Kidney tubule cell (primary cell): ENCODE results near the gene ARHGAP40.
A peak's percentile ranks its signal among the peaks of the same experiment; 100 is the strongest.
"Not testable (repeated sequence)": the region's sequence is repeated elsewhere in the genome, so short reads cannot be mapped to it uniquely, and the experiment has no call there.

Source experiments
- DNase-seq: peaks from one replicate; pipeline ENCODE4 v3.0.0-alpha.2; 2018; ENCODE audit warnings: low spot score

The ARHGAP40 gene

DNA sequence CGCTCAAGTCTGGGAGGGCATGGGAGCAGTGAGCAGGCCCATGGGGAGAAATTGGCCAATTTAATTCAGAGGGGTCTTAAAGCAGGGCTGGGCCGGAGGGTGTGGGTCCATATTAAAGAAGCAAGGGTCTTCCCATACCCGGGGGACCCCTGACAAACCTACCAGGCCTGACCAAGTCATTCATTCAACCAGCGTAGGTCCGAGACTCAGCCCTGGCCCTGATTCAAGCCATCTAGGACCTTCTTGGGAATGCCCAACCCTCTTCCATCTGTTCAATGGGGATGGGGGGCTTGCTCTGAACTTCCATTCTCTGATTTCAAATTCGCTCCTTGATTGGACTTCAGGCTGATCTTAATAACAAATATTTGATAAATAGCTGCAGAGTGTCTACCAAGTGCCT lies 13.3 kb upstream of the ARHGAP40 start:
- DNase-seq: no peak

GRCh38 chr20:38589351-38589750 lies 12.3 kb upstream of the ARHGAP40 start:
- DNase-seq: no peak

DNA sequence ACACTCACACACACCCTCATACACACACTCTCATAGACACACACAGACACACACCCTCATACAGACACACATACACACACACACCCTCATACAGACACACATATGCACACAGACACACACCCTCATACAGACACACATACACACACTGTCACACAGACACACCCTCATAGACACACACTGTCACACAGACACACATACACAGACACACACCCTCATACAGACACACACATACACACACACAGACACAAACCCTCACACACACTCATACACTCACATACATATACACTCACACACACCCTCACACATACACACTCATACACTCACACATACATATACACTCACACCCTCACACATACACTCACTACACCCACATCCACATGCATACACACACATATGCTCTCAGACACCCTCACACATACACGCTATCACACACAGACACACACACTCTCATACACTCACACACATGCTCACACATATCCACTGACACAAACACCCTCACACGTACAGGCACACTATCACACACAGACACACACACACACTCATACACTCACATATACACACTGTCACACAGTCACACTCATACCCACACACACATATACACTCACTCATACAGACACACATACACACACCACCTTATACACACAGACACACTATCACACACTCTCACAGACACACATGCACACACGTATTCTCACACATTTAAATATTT lies 11.5 kb upstream of the ARHGAP40 start:
- no peak for DNase-seq

GRCh38 chr20:38590676-38591473 lies 10.7 kb upstream of the ARHGAP40 start:
- DNase-seq: peak; percentile 76

- DNase-seq: no peak
Observed at GRCh38 chr20:38591474-38592410, 9.9 kb upstream of the ARHGAP40 start.

DNA sequence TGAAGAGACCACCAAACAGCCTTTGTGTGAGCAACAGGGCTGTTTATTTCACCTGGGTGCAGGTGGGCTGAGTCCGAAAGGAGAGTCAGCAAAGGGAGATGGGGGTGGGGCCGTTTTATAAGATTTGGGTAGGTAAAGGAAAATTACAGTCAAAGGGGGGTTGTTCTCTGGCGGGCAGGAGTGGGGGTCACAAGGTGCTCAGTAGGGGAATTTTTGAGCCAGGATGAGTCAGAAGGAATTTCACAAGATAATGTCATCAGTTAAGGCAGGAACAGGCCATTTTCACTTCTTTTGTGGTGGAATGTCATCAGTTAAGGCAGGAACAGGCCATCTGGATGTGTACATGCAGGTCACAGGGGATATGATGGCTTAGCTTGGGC lies 9.2 kb upstream of the ARHGAP40 start:
- peak; percentile 44 for DNase-seq

DNA sequence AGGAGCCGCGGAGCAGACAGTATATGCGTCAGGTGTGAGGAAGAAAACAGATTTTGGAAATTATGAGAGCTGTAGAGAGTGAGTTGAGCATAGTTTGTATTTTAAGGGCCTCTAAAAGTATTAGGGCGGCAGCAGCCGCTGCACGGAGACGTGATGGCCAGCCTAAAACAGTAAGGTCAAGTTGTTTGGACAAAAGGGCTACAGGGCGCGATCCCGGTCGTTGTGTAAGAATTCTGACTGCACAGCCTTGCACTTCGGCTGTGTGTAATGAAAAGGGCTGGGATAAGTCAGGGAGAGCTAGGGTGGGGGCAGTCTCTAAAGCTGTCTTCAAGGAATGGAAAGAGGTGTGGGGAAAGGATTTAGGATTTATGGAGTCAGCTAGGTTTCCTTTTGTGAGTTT lies 7.3 kb upstream of the ARHGAP40 start:
- not testable (repeated sequence) for DNase-seq

GRCh38 chr20:38595886-38596285 lies 5.7 kb upstream of the ARHGAP40 start:
- DNase-seq: not testable (repeated sequence)

DNA sequence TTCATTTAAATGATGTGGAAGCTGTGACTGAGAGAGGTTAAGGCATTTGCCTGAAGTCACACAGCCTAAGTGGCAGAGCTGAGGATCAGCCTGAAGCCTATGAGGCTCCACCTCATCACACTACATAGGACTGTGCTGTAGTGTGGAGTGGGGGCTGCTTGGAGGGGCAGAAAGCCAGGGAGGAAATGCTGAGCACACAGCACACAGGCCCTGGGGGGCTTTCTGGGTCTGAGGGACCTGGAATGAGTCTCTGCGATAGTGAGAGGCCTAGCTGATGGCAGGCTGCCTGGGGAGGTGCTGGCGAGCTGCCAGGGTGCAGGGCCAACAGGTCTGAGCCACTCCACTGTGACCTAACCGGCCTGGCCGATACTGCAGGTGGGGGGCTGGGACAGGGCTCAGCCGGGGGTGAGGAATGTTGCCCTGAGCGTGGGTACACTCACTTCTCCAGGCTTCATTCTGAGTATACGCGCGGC lies 2.2 kb upstream of the ARHGAP40 start:
- DNase-seq: peak; percentile 98

- DNase-seq: no peak
Observed at GRCh38 chr20:38600057-38600456, 1.6 kb upstream of the ARHGAP40 start.

DNA sequence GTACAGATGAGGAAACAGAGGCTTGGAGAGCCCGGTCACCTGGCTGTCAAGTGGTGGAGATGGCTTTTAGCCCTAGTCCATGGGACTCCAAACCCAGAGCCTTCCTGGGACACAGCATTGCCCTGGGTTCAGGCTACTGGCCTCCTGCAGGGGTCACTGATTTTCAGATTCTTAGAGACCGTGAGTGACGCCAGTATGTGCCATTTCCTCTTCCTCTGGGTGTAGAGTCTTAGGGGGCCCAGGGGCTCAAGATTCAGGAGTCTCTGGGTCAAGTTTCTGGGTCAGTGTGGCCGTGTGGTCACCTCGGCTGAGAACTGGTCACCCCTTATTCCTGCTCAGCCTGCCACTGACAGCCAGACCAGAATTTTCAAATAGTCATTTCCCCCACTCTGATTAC lies 574 bp downstream of the ARHGAP40 start:
- peak; percentile 39 for DNase-seq

- DNase-seq: no peak
Observed at GRCh38 chr20:38603286-38603685, 1.7 kb downstream of the ARHGAP40 start.

DNA sequence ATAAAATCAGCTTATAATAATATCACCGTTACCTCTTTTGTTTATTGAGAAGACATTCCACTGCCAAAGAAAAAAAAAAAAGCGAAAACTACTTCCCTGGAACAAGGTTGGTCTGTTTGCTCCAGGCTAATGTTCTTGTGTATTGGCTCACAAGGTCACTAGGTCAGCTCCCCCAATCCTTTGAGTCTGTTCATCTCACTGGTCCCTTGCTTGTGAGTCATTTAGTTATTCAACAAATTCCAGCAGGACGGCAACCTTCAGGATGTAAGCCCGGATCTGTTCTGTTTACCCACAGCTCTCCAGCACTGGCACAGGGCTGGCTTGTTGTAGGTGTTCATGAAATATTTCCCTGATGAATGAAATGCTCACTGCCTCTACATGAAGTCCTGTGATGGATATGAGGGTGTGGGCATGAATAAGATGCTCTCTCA lies 3.3 kb downstream of the ARHGAP40 start:
- peak; percentile 95 for DNase-seq

- no peak for DNase-seq
Observed at GRCh38 chr20:38607351-38607750, 5.7 kb downstream of the ARHGAP40 start.

- no peak for DNase-seq
Observed at GRCh38 chr20:38608188-38608587, 6.6 kb downstream of the ARHGAP40 start.

GRCh38 chr20:38609815-38610214 lies 8.2 kb downstream of the ARHGAP40 start:
- no peak for DNase-seq

DNA sequence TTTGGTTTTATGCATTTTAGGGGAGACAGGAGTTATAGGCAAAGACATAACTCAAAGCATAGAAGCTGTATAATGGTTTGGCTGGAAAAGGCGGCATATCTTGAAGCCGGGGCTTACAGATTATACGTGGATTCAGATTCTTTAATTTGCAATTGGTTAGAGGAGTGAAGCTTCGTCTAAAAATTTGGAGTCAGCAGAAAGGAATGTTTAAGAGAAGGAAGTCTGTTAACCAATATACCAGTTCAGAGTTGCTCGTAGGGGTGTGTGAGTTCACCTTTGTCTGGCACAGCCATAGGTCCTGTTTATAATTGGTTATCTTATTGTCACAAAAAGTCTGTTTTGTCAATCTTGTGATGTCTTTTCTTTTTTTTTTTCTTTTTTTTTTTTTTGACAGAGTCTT lies 8.9 kb downstream of the ARHGAP40 start:
- peak; percentile 86 for DNase-seq

DNA sequence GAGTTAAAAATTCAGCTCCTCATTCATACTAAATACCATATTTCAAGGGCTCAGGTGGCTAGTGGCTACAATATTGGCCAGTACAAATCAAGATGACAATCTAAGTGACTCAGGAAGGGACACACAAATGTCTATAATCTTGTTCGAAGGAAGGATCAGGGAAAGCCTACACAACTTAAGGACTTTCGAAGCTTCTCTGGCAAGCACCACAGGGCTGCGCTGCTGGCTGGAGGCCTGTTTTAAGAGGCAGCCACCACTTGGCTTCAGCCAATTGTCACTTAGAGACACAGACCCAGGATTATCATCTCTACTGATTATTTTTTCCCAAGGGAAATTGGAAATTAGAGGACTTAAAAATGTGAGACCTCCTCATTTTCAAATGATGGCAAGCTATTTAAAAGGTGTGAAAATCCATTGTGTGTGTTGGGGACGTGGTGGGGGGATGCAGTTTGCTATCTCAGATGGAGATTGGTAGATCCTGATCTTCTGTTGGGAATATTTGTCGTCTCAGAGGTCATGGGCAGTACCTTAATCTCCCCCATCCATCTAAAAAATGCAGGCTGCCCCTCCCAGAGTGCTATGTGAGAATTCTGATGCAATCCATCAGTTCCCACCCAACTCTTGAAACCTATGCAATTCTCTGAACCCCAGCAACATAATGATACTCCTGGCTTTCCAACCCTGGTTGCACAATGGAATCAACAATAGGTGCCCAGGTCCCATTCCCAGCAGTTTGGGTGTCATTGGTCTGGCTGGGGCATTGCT lies 11.3 kb downstream of the ARHGAP40 start:
- no peak for DNase-seq

DNA sequence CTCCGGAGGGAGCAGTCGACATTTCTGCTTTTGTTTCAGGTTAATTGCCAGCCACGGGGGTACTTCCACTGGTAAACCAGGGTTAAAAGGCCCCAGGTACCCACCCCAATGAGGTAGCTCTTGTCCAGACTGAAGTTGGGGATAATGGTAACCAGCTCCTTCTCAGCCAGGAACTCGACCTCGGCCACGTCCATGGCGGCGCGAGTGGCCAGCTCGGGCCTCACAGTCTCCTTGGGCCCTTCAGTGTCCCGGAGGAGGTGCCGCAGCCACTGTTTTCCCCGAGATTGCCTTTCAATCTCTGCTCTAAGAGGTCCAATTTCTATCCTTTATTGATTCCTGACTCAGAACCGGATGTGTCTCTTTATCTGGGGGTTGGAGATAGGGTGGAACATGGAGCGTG lies 13.7 kb downstream of the ARHGAP40 start:
- DNase-seq: no peak

DNA sequence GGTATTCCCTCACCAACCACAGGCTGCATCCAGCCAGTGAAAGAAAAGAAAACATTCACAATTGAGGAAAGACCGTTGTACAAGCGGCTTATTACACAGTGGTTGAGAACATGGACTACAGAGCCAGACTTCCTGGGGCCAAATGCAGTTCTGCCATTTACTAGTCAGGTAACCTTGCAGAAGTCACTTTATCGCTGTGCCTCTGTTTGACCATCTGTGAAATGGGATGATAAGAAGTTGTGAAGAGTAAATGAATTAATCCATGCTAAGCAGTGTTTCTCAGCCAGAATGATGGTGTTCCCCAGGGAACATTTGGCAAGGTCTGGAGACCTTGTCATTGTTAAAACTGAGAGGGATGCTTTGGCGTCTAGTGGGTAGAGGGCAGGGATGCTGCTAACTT lies 14.8 kb downstream of the ARHGAP40 start:
- DNase-seq: no peak

- peak; percentile 96 for DNase-seq
Observed at GRCh38 chr20:38617011-38617829, 15.6 kb downstream of the ARHGAP40 start.
